Hematopoietic multipotent progenitor cell (in vitro differentiated cells): ENCODE measurements around the gene SLC35E4. TPM values are rescaled to one million over a fixed set of nuclear protein-coding genes. Genes with fewer than 3 reads are reported as not detected.
"Not testable (repeated sequence)": the region's sequence is repeated elsewhere in the genome, so short reads cannot be mapped to it uniquely, and the experiment has no call there.

ENCODE experiments used
- DNase-seq, 3 donors: peaks; one replicate each; pipeline ENCODE4 v3.0.0-alpha.2; 2011 to 2015; ENCODE audit warnings: low read depth in 2 of 3, low spot score in 2 of 3
- total RNA-seq: library from RNA; depleted of rRNA; stranded (reverse); fragments of >200 nt; gene quantifications from one replicate; pipeline ENCODE4 v1.2.3, GENCODE V29; 2012

The SLC35E4 gene
- total RNA-seq, 1 donor = 9.2 TPM

DNA sequence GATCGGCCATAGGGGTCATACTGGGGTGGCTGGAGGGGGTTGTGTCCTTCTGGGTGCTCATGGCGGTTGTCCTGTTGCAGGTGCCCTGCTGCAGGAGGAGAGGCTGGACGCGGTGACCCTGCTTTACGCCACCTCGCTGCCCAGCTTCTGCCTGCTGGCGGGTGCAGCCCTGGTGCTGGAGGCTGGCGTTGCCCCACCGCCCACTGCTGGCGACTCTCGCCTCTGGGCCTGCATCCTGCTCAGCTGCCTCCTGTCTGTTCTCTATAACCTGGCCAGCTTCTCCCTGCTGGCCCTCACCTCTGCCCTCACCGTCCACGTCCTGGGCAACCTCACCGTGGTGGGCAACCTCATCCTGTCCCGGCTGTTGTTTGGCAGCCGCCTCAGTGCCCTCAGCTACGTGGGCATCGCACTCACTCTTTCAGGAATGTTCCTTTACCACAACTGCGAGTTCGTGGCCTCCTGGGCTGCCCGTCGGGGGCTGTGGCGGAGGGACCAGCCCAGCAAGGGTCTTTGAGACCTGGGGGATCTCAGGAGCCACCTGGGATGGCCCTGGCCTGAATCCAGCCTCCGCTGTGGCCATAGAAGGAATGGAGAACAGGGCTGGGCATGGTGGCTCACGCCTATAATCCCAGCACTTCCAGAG lies 11.1 kb downstream of the SLC35E4 start:
- no peak for DNase-seq

DNA sequence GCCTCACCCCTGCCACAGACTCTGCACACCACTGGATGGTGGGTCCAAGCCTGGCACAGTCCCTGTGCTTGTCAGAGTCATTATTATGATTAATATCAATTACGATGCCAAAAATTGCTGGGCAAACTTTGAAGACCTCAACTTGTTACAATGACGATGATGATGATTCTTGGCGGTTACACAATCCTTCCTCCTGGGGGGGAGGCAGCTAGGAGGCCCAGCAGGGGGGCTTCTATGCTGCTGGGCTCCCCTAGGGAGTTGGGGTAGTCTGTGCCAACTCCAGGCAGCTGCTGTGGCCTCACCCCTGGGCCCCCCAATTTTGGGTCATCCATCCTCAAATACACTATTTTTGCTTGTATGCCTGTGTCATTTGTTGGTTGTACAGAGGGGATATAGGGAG lies 12.0 kb downstream of the SLC35E4 start:
- no peak for DNase-seq

DNA sequence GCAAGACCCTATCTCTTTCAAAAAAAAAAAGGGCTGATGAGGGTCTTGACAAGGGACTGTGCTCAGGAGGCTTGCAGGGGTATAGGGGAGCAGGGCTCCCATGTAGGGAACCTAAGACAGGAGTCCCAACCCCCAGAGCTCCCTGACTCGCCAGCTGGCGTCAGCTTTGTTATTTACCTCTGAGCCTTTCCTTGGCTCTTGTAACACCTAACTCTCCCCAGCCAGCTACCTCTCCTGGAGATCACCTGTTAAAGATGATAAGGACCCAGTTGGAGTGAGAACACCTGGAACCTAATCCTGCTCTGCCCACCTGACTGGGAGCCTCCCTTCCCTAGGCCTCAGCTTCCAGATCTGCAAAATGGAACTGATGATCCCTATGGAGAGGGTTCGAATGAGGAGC lies 13.2 kb downstream of the SLC35E4 start:
- no peak for DNase-seq

DNA sequence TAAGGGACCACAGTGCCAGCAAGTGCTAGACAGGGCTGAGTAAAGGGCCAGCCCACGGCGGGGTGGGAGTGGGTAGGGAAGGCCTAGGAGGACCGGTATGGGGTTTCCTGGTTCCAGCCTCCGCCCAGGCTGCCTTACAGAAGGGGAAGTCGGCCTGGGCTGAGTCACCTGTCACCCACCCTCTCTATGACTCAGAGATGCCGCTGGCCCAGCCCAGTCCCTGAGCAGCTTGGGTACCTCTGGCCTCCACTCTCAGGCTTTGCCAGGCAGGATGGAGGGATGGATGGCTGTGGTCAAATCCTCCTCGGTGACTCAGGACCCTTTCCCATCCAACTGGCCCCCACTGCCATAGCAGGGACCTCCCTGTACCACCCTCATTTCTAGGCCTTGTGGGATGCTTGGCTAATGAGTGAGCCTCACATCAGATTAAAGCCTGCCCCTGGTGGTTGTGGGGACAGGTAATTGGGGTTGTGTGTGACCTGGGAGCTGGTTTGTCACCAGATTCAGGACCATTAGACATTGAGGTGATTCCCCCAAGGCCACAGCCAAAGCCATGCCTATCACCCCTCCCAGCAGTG lies 13.9 kb downstream of the SLC35E4 start:
- DNase-seq = peak in 2 of 3 donors; percentile 86 to 92

DNA sequence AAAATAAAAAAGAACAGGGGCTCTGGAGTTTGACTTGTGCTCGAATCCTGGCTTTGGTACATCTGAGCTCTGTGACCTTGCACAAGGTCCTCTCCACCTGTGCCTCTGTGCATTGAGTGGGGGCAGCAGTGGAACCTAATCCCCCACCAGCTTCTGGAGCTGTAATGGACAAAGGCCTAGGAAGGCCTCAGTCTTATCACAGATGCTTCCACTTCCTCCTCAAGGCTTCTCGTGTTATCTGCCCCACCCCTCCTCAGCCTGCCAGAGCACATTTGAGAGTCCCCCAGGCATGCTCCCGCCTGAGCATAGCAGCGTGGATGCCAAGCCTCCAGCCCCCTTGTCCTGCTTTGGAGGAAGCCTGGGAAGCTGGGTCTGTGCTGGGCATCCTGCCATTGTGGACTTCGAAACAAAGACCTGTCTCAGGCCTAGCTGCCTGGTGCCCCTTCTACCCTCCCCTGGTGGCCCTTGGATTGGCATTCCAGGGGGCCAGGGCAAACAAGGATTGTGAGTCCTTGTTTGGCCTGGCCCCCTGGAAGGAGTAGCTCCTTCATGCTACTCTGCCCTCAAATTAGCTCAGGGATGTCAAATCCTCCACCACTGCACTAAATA lies 15.0 kb downstream of the SLC35E4 start:
- DNase-seq = no peak

DNA sequence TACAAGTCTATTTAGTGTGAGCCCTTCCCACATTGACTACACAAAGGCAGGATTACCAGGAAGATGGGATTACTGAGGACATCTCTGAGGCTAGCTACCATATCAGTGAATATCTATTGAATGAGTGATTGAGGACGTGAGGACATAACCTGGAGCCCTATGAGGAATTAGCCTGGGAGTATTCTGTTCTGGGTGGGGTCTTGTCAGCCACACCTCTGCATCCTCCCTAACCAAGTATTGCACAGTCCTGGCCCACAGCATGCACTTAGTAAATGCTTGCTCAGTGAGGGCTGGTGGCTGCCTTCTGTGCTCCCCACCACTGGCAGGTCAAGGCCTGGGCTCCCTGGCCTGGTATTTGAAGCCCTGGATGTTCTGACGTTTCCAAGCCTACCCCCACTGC lies 17.3 kb downstream of the SLC35E4 start:
- DNase-seq = no peak

DNA sequence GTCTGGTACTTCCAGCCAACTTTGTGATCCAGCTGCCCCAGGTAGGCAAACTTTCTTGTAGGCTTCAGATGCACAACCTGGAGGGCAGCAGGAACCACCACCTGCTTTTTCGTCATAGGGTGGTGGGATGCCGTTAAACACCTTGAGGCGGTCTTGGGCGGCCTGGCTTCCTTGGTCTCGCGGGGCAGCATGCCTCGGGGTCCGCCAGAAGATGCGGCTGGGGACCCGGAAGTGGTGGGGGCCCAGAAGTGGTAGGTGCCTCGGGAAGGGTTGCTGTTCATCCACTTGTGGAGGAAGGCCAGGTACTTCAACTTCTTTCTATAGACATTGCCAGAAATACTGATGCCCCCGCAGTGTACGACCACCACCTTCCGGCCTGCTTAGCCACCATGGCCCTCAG lies 18.8 kb downstream of the SLC35E4 start:
- DNase-seq = no peak

DNA sequence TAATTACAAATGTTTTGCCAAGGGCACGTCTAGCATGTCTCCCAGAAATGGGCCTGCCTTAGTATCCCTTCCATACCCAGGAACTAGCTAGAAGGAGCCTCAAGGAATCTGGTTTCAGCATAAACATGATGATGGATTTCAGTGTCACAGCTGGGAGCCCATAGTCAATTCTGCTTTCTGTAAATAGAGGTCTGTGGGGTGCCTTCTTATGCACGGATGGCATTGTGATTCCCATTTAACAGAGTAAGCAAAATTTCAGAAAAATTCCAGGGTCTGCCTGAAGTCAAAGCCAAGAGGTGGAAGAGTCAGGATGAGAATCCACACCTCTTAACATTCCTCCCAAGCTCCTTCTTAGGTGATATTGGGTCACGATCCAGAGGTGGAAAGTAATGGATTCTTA lies 20.0 kb downstream of the SLC35E4 start:
- no peak for DNase-seq

DNA sequence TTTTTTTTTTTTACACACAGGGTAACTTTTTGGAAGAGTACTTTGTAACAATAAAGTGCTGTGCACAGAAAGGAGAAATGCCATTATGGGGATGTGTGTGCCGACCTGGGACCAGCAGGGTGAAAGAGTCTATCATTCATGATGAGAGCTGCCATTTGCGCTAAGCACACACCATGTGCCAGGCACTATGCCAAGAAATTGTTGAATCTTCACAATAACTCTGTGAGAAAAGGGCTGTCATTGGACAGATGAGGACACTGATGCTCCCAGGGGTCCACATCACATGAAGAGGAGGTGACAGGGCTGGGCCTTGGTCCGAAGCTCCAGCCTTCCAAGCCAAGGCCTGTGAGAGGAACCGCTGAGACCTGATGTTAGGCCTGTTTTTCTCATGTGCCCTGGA lies 26.5 kb downstream of the SLC35E4 start:
- no peak for DNase-seq

DNA sequence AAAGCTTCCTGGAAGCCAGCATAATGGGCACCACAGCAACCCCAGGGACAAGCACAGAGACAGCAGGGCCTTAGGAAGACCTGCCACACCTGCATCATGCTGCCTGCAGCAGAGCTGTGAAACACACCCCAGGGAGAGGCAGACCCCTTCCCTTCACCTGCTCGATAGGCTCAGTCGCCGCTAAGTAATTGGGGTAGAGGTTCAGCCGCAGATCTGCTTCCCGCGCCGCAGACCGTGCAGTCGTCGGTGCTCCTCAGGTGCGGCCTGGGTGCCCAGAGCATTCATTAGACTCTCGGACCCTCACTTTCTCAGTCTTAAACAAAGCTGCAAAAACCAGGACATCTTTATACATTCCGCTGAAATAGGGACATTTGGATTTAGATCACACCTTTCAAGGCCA lies 29.2 kb downstream of the SLC35E4 start:
- DNase-seq = no peak

DNA sequence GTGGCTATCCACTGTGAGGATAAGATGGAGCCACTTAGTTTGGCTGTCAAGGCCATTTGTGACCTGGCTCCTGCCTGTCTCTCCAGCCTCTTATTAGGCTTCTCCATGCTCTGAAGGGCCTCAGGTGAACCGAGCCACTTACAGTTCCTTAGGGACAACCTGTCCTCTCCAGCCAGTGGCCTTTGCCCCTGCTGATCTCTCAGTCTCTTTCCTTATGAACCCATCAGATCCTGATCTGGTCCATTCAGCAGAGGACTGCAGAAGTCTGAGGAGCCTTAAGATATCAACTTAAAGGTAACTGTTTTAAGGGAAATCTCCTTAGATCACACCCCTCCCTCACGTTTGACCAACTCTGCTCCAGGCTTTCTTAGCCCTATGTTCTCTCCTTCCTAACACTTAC lies 29.7 kb downstream of the SLC35E4 start:
- DNase-seq = no peak

DNA sequence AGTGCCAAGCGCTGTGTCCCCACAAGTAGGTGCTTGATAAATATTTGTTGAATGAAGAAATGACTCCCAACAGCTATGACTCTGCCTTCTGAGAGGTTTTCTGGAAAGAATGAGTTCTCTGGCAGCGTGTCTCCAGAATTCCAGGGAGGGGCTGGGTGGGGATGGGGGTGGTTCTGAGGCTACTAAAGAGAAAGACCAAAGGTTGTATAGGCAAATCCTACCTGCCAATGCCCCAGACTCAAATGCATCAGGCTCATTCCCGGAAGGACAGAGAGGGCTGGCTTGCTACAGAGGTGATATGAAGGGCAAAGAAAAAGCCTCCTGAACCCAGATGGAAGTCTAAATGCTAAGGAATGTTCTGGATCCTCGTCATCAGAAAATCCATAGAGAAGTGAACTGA lies 30.2 kb downstream of the SLC35E4 start:
- DNase-seq = no peak

DNA sequence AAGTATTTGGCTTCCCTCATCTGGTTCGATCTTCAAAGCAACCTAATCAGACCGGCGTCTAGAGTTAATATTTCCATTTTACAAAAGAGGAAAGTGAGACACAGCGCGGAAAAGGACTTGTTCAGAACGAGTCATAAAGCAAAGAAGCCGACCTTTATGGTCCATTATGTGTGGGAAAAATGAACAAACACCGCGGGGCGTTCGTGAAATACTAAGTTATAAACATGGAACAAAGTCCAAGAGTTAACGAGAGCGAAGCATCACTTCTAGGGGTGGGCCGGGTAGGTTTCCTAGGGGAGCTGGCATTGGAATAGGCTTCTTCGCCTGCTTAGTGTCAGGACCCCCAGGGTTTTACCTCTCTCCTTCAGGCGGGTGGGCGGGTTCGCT lies 31.5 kb downstream of the SLC35E4 start:
- DNase-seq = peak in 1 of 3 donors; percentile 4

DNA sequence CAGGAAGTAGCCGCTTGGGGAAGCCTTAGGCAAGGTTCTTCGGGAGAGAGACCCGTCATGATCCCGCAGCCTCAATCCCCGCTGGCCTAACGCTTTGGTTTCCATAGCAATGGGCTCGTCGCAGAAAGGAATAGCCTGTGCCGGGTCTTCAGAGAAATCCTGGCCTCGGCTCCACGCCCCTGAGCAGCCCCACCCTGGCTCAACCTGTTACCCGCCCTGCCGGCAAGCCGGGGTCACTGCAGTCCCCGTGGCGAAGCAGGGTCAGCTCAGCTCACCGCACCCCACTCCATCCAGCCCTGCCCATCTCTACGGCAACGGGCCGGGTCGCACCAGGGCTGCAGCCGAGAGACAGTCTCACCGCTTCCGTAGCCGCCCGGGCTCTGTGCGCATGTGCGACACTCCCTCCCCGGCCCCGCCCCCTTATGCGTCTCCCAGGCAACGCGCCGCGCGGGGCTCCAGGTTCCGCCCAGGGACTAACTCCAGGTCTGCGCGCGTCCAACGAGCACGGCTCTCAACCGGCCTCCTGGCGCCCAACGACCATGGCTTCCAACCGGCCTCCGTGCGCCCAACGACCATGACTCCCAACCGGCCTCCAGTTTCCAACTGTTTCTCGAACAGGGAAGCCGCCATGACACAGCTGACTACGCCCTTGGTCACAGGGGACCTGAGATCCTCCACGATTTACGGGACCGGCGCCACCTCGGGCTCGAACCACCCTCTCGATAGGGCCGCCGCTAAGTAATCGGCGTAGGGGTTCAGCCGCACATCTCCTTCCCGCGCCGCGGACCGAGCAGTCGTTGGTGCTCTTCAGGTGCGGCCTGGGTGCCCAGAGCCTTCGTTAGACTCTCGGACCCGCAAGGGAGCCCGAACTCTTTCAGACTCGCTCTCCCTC lies 32.2 kb downstream of the SLC35E4 start, which contains the start of gene DUSP18:
Gene DUSP18, minus strand, starts transcription at position 382 of the 892 bp plus-strand sequence. CDS start 3,872 bp downstream, outside the sequence.
- DNase-seq = peak; percentile 88 to 91 (median 91)

DNA sequence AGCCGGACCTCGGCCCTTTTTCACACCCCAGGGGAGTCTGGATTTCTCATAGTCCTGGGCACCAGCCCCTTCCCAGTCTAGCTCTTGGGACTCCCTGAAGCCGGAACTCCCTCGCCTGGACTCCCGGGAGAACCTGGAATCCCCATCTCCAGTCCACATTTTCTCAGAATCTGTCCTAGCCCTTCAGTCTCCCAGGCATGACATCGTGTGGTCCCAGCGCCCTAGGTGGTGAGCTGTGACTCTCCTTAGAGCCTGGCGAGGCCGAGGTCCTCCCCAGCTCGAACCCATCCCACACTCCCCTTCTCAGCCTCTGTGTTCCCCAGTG lies 32.8 kb downstream of the SLC35E4 start:
- DNase-seq = no peak

DNA sequence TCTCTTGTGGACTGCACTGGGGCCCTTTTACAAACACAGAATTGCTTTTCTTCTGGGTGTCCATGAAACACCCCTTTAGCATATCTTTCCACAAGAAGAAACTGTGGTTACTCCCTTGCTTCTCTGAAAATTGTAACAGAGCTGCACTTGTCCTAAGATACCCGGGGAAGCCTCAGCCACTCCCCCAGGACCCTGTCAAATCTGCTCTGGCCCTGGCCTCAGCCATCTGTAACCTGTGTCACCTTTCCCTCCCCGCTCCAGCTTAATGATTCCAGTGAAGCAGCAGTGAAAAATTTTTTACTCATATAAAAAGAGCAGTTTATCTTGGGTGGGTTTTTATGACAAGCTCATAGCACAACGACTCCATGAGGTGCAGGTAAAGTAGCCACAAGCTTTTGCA lies 35.5 kb downstream of the SLC35E4 start:
- no peak for DNase-seq

DNA sequence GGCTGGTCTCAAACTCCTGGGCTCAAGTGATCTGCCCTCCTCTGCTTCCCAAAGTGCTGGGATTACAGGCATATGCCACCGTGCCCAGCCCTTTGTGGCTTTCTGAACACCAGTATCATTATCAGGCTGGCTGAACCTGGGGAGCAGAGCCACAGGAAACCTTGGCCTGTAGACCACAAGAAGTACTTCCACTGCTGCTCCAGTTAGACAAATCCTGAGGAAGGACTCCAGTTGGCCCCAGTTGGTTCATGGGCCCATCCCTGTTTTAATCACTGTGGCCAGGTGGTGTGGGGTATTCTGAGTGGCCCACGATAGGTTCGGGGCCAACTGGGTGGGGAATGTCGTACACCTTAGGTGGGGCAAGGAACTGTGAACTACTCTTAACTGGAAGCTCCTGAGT lies 37.6 kb downstream of the SLC35E4 start:
- no peak for DNase-seq

DNA sequence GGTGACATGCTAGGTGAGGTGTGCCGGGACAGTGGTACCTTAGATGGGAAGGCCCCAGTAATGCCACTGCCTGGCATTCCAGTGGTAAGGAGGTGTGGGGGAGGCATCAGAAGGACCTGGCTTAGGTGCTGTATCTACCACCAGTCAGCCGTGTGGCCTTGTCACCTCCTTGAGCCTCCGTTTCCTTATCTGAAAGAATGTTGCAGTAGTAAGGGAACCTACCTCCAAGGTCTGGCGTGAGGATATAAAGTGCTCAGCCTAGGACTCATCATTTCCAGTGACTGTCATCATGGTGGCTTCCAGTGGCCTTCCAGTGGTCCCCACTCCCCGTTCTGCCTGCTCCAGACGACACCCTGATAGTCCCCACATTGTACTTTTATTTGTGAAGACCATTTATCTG lies 38.9 kb downstream of the SLC35E4 start:
- no peak for DNase-seq

DNA sequence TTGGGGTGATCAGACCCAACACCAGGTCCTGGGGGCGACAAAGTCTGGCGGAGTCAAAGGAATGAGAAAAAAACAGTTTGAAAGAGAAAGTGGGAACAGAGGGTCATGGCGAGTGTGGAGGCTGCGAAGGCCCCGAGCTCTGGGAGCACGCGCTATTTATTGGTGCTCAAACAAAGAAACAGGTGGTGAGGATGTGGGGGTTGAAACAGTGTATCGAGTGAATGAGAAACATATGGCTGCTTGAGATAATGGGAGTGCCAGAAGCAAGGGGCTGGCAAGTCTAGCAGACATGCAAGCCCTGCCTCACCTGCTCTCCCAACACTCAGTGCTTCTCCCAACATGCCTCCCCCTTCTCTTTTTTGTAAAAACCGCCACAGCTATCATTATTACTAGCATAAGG lies 39.9 kb downstream of the SLC35E4 start:
- DNase-seq = no peak

DNA sequence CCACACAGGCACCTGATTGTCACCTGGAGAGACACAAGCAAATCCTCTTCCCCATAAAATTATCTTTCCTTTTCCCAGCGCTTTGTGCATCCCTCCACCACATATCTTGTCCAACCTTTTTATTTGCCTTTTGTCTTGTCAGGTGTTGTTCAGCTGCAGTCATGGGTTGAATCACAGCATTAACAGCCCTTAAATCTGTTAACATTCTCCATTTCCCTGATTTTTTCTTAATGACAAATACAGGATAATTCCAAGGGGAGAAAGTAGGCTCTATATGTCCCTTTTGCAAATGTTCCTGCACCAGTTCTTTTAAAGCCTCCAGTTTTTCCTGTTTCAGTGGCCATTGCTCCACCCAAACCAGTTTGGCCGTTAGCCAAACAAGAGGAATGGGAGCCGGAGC lies 41.0 kb downstream of the SLC35E4 start:
- DNase-seq = not testable (repeated sequence)

DNA sequence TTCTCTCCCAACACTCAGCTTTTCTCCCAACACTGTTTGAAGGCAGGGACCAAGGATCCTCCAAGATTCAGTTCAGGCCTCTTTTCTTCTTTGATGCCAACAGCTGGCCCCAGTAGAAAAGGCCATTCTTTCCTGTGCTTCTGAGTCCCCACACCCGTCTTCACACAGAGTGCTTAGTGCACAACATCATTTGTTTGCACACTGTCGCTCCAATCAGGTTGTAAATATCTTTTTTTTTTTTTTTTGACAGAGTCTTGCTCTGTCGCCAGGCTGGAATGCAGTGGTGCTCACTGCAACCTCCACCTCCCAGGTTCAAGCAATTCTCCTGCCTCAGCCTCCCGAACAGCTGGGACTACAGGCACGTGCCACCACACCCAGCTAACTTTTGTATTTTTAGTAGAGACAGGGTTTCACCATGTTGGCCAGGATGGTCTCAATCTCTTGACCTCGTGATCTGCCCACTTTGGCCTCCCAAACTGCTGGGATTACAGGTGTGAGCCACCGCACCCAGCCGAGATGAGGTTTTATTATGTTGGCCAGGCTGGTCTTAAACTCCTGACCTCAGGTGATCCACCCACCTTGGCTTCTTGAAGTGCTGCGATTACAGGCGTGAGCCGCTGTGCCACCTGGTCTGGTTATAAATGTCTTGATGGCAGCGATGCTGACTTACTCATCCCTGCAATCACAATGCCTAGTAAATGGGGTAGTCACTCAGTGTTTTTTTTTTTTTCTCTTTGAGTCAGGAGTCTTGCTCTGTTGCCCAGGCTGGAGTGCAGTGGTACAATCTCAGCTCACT lies 44.5 kb downstream of the SLC35E4 start:
- not testable (repeated sequence) for DNase-seq
